Activated naive CD4-positive, alpha-beta T cell treated with anti-CD3 and anti-CD28 coated beads, Interleukin-2, amount 50 U/mL, for 72 hours (primary cell): ENCODE measurements around the gene PARP12. TPM values are rescaled to one million over a fixed set of nuclear protein-coding genes. Genes with fewer than 3 reads are reported as not detected.

Source experiments
- ATAC-seq, 2 donors: fragments of 150-1000 bp; cut with Tn5 transposase; 2 replicates each; pipeline ENCODE4 v1.10.0; 2021; ENCODE audit warnings: mild to moderate bottlenecking in 2 of 2, moderate library complexity in 2 of 2
- DNase-seq, 2 donors: peaks; one replicate each; pipeline ENCODE4 v3.0.0; 2021 to 2022; ENCODE audit warnings: low spot score in 2 of 2
- H3K27ac Mint-ChIP-seq, 2 donors: one replicate each; pipeline ENCODE4 v1.8.0; 2022; ENCODE audit warnings: mild to moderate bottlenecking in 2 of 2, mixed read lengths in 2 of 2
- H3K36me3 Mint-ChIP-seq, 2 donors: one replicate each; pipeline ENCODE4 v1.8.0; 2022; ENCODE audit warnings: mixed read lengths in 2 of 2
- H3K9me3 Mint-ChIP-seq, 2 donors: one replicate each; pipeline ENCODE4 v1.8.0; 2022; ENCODE audit warnings: mixed read lengths in 2 of 2
- total RNA-seq, 2 donors: library from RNA; stranded (reverse); gene quantifications; one replicate each; pipeline ENCODE4 v1.2.3, GENCODE V29; 2022

PARP12 gene
- total RNA-seq, 2 donors from 2014 or later: 37.0 to 57.6 TPM

DNA sequence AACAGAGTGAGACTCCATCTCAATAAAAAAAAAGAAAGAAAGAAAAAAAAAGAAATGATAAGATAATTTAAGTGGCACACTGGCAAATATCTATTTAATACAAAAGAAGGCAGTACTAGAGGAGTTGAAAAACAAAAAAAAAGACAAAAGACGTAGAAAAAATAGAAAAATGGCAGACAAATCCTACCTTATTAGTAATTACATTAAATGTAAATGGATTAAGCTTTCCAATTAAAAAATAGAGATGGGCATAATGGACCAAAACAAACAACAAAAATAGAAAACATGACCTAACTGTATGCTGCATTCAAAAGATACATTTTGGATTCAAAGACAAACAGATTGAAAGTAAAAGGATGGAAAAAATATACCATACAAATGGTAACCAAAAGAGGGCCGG lies 5.3 kb upstream of the PARP12 start:
- Mint-ChIP-seq H3K36me3 (peaks cover 18 to 33% of the 10 kb centered on the region in 2 donors), H3K9me3 (peaks cover 19 to 25% of the 10 kb centered on the region in 2 donors), H3K27ac (no peak overlapping the region)

GRCh38 chr7:140067052-140067451 lies 4.3 kb upstream of the PARP12 start:
- no peak for ATAC-seq
- no peak overlapping the region for H3K27ac Mint-ChIP-seq
- no peak for DNase-seq
- peaks cover 18 to 33% of the 10 kb centered on the region in 2 donors for H3K36me3 Mint-ChIP-seq
- H3K9me3 Mint-ChIP-seq: peaks cover 19 to 25% of the 10 kb centered on the region in 2 donors

More for the DNA sequence above, 5.3 kb upstream of the PARP12 start:
- no peak for DNase-seq
- ATAC-seq: no peak

DNA sequence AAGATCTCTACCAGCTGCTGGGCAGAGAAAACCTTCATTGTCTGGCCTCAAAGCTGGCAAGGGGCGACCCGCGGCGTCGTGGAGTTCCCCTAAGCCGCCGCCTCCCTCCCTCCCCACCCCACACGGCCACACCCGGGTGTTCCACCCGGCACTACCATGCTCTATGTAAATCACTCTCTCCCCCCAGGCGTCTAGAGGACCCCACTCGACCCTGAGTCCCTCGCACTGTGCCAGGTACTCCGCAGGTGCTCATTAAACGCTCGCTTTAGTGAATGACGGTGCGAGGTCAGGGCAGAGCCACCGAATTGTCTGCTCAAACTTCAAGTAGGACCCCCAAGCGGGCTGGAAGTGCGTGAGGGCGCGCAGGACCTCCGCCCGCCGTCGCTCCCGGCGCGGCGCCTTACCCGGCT lies 628 bp downstream of the PARP12 start:
- Mint-ChIP-seq H3K27ac (peak overlapping the region in 1 of 2 donors; percentile 60), H3K36me3 (peaks cover 19 to 37% of the 10 kb centered on the region in 2 donors), H3K9me3 (peaks cover 16 to 17% of the 10 kb centered on the region in 2 donors)
- DNase-seq (no peak), ATAC-seq (peak; percentile 6 to 23)

DNA sequence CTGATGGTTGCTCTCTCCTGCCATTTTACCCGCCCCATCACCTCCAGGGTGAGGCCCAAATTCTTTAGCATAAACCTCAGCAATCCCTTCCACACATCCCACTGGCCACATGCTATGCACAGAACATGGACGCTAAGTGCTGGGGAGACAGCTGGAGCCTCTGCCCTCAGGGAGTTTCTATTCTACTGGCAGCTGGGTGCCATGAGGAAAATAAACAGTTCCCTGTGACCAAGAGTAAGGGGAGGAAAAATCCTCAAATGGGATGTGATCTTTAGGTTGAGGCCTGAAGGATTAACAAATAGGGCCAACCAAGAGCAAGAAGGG lies 1.2 kb downstream of the PARP12 start:
- peaks cover 10 to 11% of the 10 kb centered on the region in 2 donors for H3K9me3 Mint-ChIP-seq
- DNase-seq (no peak), ATAC-seq (no peak)
- peaks cover 13 to 34% of the 10 kb centered on the region in 2 donors for H3K36me3 Mint-ChIP-seq
- H3K27ac Mint-ChIP-seq: peak overlapping the region in 1 of 2 donors; percentile 60

GRCh38 chr7:140060788-140061606 lies 1.8 kb downstream of the PARP12 start:
- Mint-ChIP-seq H3K9me3 (peaks cover 5 to 6% of the 10 kb centered on the region in 2 donors), H3K27ac (peak overlapping the region; percentile 2 to 41), H3K36me3 (peaks cover 8 to 32% of the 10 kb centered on the region in 2 donors)
- DNase-seq (no peak), ATAC-seq (no peak)

DNA sequence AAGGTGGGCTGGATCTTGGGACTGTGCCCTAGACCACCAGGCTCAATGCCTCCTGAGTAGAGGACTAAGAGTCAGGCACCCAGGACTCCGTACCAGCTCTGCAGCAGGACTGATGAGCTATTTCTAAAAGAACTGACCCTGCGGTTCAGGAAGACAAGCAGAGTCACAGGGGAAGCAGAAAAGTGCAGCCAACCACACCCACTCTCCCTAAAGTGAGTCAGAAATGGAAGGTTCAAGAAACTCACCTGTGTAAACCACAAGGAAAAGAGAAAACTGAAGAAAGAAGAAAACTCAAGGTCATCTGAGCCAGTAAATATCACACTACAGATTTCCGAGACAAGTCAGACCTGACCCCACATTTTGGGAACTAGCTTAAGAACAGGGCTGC lies 2.5 kb downstream of the PARP12 start:
- H3K9me3 Mint-ChIP-seq: no peaks in the 10 kb centered on the region
- ATAC-seq: peak; percentile 6 to 20
- no peak for DNase-seq
- H3K36me3 Mint-ChIP-seq: peaks cover 6 to 26% of the 10 kb centered on the region in 2 donors
- peak overlapping the region in 1 of 2 donors; percentile 2 for H3K27ac Mint-ChIP-seq

DNA sequence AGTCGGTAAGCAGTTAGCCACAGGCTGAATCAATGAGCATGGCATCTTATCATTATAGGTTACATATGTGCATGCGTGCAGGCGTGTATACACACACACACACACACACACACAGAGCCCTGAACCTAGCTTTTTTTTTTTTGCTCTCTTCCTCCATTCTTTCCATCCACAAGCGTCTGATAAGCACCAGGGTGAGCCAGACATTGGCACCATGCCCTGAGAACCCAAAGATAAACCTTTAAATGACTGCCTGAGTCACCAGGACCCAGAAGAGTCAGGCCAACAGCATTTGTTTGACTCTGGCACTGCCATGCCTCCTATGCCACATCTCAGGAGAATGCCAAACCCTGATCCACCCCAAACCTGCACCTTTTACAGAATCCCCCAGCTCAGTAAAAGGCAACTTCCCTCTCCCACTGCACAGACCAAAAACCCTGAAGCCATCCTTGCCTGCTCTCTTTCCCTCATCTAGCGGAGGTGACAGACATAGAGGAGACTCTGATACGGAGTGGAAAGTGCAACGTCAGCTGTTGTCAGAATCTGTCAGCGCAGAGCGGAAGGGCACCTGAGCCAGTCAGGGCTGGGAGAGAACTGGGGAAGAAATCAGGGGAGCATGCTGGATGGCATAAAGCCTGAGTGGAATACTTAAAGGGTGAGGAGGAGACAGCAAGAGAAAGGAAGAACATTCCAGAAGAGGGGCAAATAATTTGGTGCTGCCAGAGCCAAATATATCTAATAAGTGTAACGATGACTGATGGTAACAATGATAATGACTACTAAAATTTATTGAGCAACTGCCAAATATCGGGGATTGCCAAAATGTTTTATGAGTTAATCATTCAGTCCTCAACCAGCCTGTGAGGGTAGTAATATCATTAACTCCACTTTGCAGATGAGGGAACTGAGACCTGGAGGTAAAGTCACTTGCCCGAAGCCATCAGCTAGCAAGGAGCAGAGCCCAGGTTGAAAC lies 3.2 kb downstream of the PARP12 start:
- Mint-ChIP-seq H3K36me3 (peaks cover 6 to 26% of the 10 kb centered on the region in 2 donors), H3K27ac (peak overlapping the region in 1 of 2 donors; percentile 35), H3K9me3 (no peaks in the 10 kb centered on the region)
- ATAC-seq (peak in 1 of 2 donors; percentile 26), DNase-seq (no peak)

- peaks cover 6 to 31% of the 10 kb centered on the region in 2 donors for H3K36me3 Mint-ChIP-seq
- ATAC-seq (no peak), DNase-seq (no peak)
- no peaks in the 10 kb centered on the region for H3K9me3 Mint-ChIP-seq
- H3K27ac Mint-ChIP-seq: no peak overlapping the region
Measured at GRCh38 chr7:140058517-140058916, 4.2 kb downstream of the PARP12 start.

GRCh38 chr7:140057143-140057535 lies 5.6 kb downstream of the PARP12 start:
- peaks cover 6 to 37% of the 10 kb centered on the region in 2 donors for H3K36me3 Mint-ChIP-seq
- H3K9me3 Mint-ChIP-seq: no peaks in the 10 kb centered on the region
- DNase-seq (no peak), ATAC-seq (no peak)
- no peak overlapping the region for H3K27ac Mint-ChIP-seq

GRCh38 chr7:140056431-140057142 lies 6.2 kb downstream of the PARP12 start:
- Mint-ChIP-seq H3K27ac (peak overlapping the region in 1 of 2 donors; percentile 6), H3K36me3 (peaks cover 6 to 39% of the 10 kb centered on the region in 2 donors)

GRCh38 chr7:140055833-140056232 lies 6.9 kb downstream of the PARP12 start:
- no peak overlapping the region for H3K27ac Mint-ChIP-seq
- H3K36me3 Mint-ChIP-seq: peaks cover 3 to 32% of the 10 kb centered on the region in 2 donors
- H3K9me3 Mint-ChIP-seq: no peaks in the 10 kb centered on the region
- ATAC-seq (no peak), DNase-seq (no peak)

More at GRCh38 chr7:140056431-140057142, 6.2 kb downstream of the PARP12 start:
- H3K9me3 Mint-ChIP-seq: no peaks in the 10 kb centered on the region
- DNase-seq: no peak
- ATAC-seq: no peak

- Mint-ChIP-seq H3K36me3 (peaks cover 0 to 26% of the 10 kb centered on the region in 2 donors), H3K27ac (no peak overlapping the region), H3K9me3 (no peaks in the 10 kb centered on the region)
- ATAC-seq: no peak
- no peak for DNase-seq
Measured at GRCh38 chr7:140054751-140055150, 8.0 kb downstream of the PARP12 start.

GRCh38 chr7:140053812-140054539 lies 8.8 kb downstream of the PARP12 start:
- DNase-seq (no peak), ATAC-seq (no peak)
- H3K9me3 Mint-ChIP-seq: no peaks in the 10 kb centered on the region
- H3K36me3 Mint-ChIP-seq: peaks cover 0 to 21% of the 10 kb centered on the region in 2 donors
- no peak overlapping the region for H3K27ac Mint-ChIP-seq

GRCh38 chr7:140051820-140052219 lies 10.9 kb downstream of the PARP12 start:
- DNase-seq (no peak), ATAC-seq (no peak)
- Mint-ChIP-seq H3K9me3 (no peaks in the 10 kb centered on the region), H3K27ac (no peak overlapping the region), H3K36me3 (peaks cover 0 to 20% of the 10 kb centered on the region in 2 donors)

DNA sequence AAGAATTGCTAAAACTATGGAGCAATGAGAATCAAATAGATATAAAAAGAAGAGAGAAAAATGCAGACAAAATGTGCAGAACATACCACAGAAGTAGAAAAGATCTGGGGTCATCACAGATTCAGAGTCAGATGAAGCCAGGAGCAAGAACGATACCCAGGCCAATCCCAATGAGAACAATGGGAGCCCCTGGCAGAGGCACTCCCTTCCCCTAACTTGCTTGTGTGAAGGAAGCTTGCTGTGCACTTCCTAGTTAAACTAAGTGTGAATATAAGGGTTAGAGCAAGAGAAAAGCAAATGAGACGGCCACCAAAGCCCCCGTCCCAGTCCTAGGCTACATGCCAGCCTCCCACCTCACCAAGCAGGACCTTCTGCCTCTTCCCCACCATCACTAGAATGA lies 12.7 kb downstream of the PARP12 start:
- no peaks in the 10 kb centered on the region for H3K9me3 Mint-ChIP-seq
- DNase-seq (no peak), ATAC-seq (no peak)
- peak overlapping the region in 1 of 2 donors; percentile 66 for H3K27ac Mint-ChIP-seq
- H3K36me3 Mint-ChIP-seq: peaks cover 0 to 14% of the 10 kb centered on the region in 2 donors
